HCT116 (cell line): ENCODE results near the gene KIFC1. TPM values are rescaled to one million over a fixed set of nuclear protein-coding genes. Genes with fewer than 3 reads are reported as not detected.

Source experiments
- ATAC-seq: fragments of 200-7000 bp; cut with Tn5 transposase; 2 replicates; pipeline ENCODE4 v1.9.1; 2020; ENCODE audit warnings: mild to moderate bottlenecking, moderate library complexity
- BruUV-seq: library from RNA; stranded (reverse); fragments of 400-500 nt; replicated peaks from 2 replicates; lab custom pipeline; 2021; lab: Mats Ljungman, UMichigan
- CTCF ChIA-PET: fragments of 300-600 bp; sonication (Branson Sonifier 250); formaldehyde crosslinking; loops from one replicate; lab custom pipeline; 2021; ENCODE audit warnings: antibody characterized with exemption; lab: Charles Lee
- POLR2A ChIA-PET: fragments of 300-600, 350-600 bp; sonication (Branson Sonifier 250); formaldehyde crosslinking; loops from one replicate; lab custom pipeline; 2021; ENCODE audit warnings: antibody characterized with exemption; lab: Charles Lee
- RAD21 ChIA-PET, 2 experiments: fragments of 300-600 bp; sonication (Branson Sonifier 250); formaldehyde crosslinking; loops; one replicate each; lab custom pipeline; 2023; ENCODE audit warnings: low total read pairs in 2 of 2; ENCODE audit not compliant: uncharacterized antibody in 2 of 2, unreplicated experiment in 2 of 2, low non-redundant PET in 1 of 2; lab: Charles Lee
- DNase-seq: peaks from one replicate; pipeline ENCODE4 v3.0.0-alpha.2; 2010; ENCODE audit warnings: low read depth, low spot score
- H2AFZ ChIP-seq: fragments of 200-600 bp; shearing (Covaris generic), sonication (generic); 2 replicates; pipeline ENCODE4 v1.6.1; 2017; ENCODE audit warnings: low read depth, mixed run types, mixed read lengths, antibody characterized with exemption, low read length; ENCODE audit not compliant: poor library complexity, severe bottlenecking
- H3K27ac ChIP-seq: 2 replicates; pipeline ENCODE4 v1.5.1; 2012; ENCODE audit warnings: low read depth, low read length
- H3K27me3 ChIP-seq: fragments of 200-600 bp; sonication (generic); 2 replicates; pipeline ENCODE4 v1.6.1; 2016; ENCODE audit warnings: mixed run types, low read length, mixed read lengths; ENCODE audit not compliant: insufficient read depth
- H3K36me3 ChIP-seq, 2 experiments: fragments of 200-500 bp in 1 of 2; fragments of 200-600 bp in 1 of 2; sonication (Bioruptor generic) in 1 of 2; sonication (generic) in 1 of 2; 2 replicates each; pipeline versions ENCODE4 v1.5.1 to v1.6.1; 2014 to 2016; ENCODE audit warnings: low read length in 2 of 2, inconsistent platforms in 1 of 2, mixed read lengths in 1 of 2, mixed run types in 1 of 2; ENCODE audit not compliant: insufficient read depth in 2 of 2, control insufficient read depth in 1 of 2
- H3K4me1 ChIP-seq, 2 experiments: fragments of 200-600 bp in 1 of 2; sonication (generic) in 1 of 2; 2 replicates each; pipeline versions ENCODE4 v1.5.1 to v1.6.1; 2012 to 2017; ENCODE audit warnings: low read length in 2 of 2, inconsistent platforms in 1 of 2, mild to moderate bottlenecking in 1 of 2, mixed read lengths in 1 of 2, mixed run types in 1 of 2, moderate library complexity in 1 of 2; ENCODE audit not compliant: insufficient read depth in 2 of 2, control insufficient read depth in 1 of 2
- H3K4me2 ChIP-seq: fragments of 200-600 bp; sonication (generic); 2 replicates; pipeline ENCODE4 v1.6.1; 2017; ENCODE audit warnings: mixed run types, low read length, mixed read lengths
- H3K4me3 ChIP-seq, 2 experiments: fragments of 200-600 bp in 1 of 2; sonication (generic) in 1 of 2; replicated peaks in 1 of 2; 2 replicates each; pipeline ENCODE4 v1.5.1; 2011 to 2016; ENCODE audit warnings: low read length in 2 of 2, control low read depth in 1 of 2, low read depth in 1 of 2, mild to moderate bottlenecking in 1 of 2, mixed read lengths in 1 of 2, mixed run types in 1 of 2
- H3K79me2 ChIP-seq: fragments of 200-600 bp; sonication (generic); 2 replicates; pipeline ENCODE4 v1.6.1; 2017; ENCODE audit warnings: mild to moderate bottlenecking, mixed run types, low read length, moderate library complexity, mixed read lengths; ENCODE audit not compliant: insufficient read depth
- H3K9ac ChIP-seq: fragments of 200-600 bp; sonication (generic); 2 replicates; pipeline ENCODE4 v1.6.1; 2016; ENCODE audit warnings: low read length, mixed read lengths
- H3K9me2 ChIP-seq: fragments of 200-600 bp; sonication (generic), shearing (Covaris generic); 2 replicates; pipeline ENCODE4 v1.6.1; 2017; ENCODE audit warnings: mixed run types, mild to moderate bottlenecking, moderate library complexity; ENCODE audit not compliant: insufficient read depth
- H3K9me3 ChIP-seq, 2 experiments: fragments of 200-500 bp in 1 of 2; fragments of 200-600 bp in 1 of 2; sonication (Bioruptor generic) in 1 of 2; sonication (generic) in 1 of 2; 2 replicates each; pipeline ENCODE4 v1.6.1; 2014 to 2017; ENCODE audit warnings: low read length in 2 of 2, mixed read lengths in 2 of 2, inconsistent platforms in 1 of 2, low read depth in 1 of 2, mild to moderate bottlenecking in 1 of 2, mixed run types in 1 of 2, moderate library complexity in 1 of 2; ENCODE audit not compliant: control insufficient read depth in 1 of 2, insufficient read depth in 1 of 2
- H4K20me1 ChIP-seq: fragments of 200-600 bp; sonication (generic), shearing (Covaris generic); 2 replicates; pipeline ENCODE4 v1.6.1; 2017; ENCODE audit warnings: mixed run types, mild to moderate bottlenecking, moderate library complexity; ENCODE audit not compliant: insufficient read depth
- ATF3 ChIP-seq: IDR thresholded peaks from 2 replicates; pipeline ENCODE4 v1.6.1; 2012
- CBX3 ChIP-seq: IDR thresholded peaks from 2 replicates; pipeline ENCODE4 v1.6.1; 2012; ENCODE audit warnings: low read depth
- CTCF ChIP-seq, 3 experiments: fragments of 200-600 bp in 1 of 3; sonication (generic) in 1 of 3; IDR thresholded peaks in 2 of 3; conservative IDR thresholded peaks in 1 of 3; 2 replicates each; pipeline ENCODE4 v1.5.1; 2012 to 2017; ENCODE audit warnings: low read depth in 2 of 3, low read length in 2 of 3, antibody characterized with exemption in 1 of 3, borderline replicate concordance in 1 of 3, control low read depth in 1 of 3, mild to moderate bottlenecking in 1 of 3, mixed read lengths in 1 of 3, mixed run types in 1 of 3, moderate library complexity in 1 of 3; ENCODE audit not compliant: insufficient read depth in 1 of 3
- EZH2 ChIP-seq: fragments of 200-600 bp; sonication (generic); IDR thresholded peaks from 2 replicates; pipeline ENCODE4 v1.6.1; 2017; ENCODE audit warnings: antibody characterized with exemption, mixed run types
- FOSL1 ChIP-seq: IDR thresholded peaks from 2 replicates; pipeline ENCODE4 v1.6.1; 2012; ENCODE audit warnings: low read depth
- POLR2A ChIP-seq: IDR thresholded peaks from 2 replicates; pipeline ENCODE4 v1.7.0; 2011; ENCODE audit warnings: borderline replicate concordance; ENCODE audit not compliant: insufficient read depth, insufficient read length; ENCODE audit errors: extremely low read depth
- POLR2AphosphoS5 ChIP-seq: IDR thresholded peaks from 2 replicates; pipeline ENCODE4 v1.6.1; 2011; ENCODE audit warnings: mild to moderate bottlenecking, low read depth, low read length, moderate library complexity
- RAD21 ChIP-seq: IDR thresholded peaks from 2 replicates; pipeline ENCODE4 v1.6.1; 2012; ENCODE audit warnings: low read depth, mild to moderate bottlenecking
- REST ChIP-seq: IDR thresholded peaks from 2 replicates; pipeline ENCODE4 v1.6.1; 2012; ENCODE audit warnings: low read depth
- SIN3A ChIP-seq: IDR thresholded peaks from 2 replicates; pipeline ENCODE4 v1.6.1; 2012; ENCODE audit warnings: low read depth
- SRF ChIP-seq: IDR thresholded peaks from 2 replicates; pipeline ENCODE4 v1.6.1; 2012; ENCODE audit warnings: low read depth
- TCF7L2 ChIP-seq: IDR thresholded peaks from 2 replicates; pipeline ENCODE4 v1.7.0; 2011; ENCODE audit warnings: borderline replicate concordance, inconsistent platforms; ENCODE audit not compliant: insufficient read depth, insufficient read length; ENCODE audit errors: extremely low read depth
- ZBTB33 ChIP-seq: IDR thresholded peaks from 2 replicates; pipeline ENCODE4 v1.6.1; 2011; ENCODE audit warnings: mild to moderate bottlenecking, low read length, moderate library complexity; ENCODE audit not compliant: insufficient replicate concordance; ENCODE audit errors: extremely low read depth
- ZFX ChIP-seq: fragments of 450-650 bp; IDR thresholded peaks from 2 replicates; pipeline ENCODE4 v1.6.1; 2017
- ZNF274 ChIP-seq: fragments of 200-500 bp; sonication (Bioruptor generic); IDR thresholded peaks from 2 replicates; pipeline ENCODE4 v1.6.1; 2014; ENCODE audit warnings: mild to moderate bottlenecking, low read depth, low read length, inconsistent platforms
- intact Hi-C: fragments of 100-400 bp; cut with micrococcal nuclease; formaldehyde crosslinking; loops from 2 replicates; pipeline ENCODE4 v1.10.0; 2022
- total RNA-seq: library from RNA; stranded (reverse); gene quantifications from one replicate; pipeline ENCODE4 v1.2.1, GENCODE V29; 2021; ENCODE audit not compliant: unreplicated experiment

The KIFC1 gene
- total RNA-seq, 1 experiment from 2014 or later: 84.7 TPM

- no peaks in the 10 kb centered on the region for H3K4me1 ChIP-seq
- H3K36me3 ChIP-seq: no peaks in the 10 kb centered on the region
- peaks cover 17% of the 10 kb centered on the region; the same call in 1 of the 2 replicates for H3K27me3 ChIP-seq
- no peak overlapping the region for H3K9ac ChIP-seq
- ChIA-PET POLR2A (no interaction called here), CTCF (no interaction called here), RAD21 (no interaction called here)
- H3K4me2 ChIP-seq: no peak overlapping the region
- intact Hi-C loops: no loop called here
- no peak overlapping the region for H3K4me3 ChIP-seq
- BruUV-seq: no TSS peak
- no peaks in the 10 kb centered on the region for H3K9me3 ChIP-seq
- H3K27ac ChIP-seq: no peak overlapping the region
- no peak overlapping the region for H2AFZ ChIP-seq
- no peaks in the 10 kb centered on the region for H3K9me2 ChIP-seq
- no peaks in the 10 kb centered on the region for H4K20me1 ChIP-seq
- TF ChIP-seq ZNF274: no peak
- TF ChIP-seq POLR2AphosphoS5: no peak
- TF ChIP-seq RAD21: no peak
- TF ChIP-seq CTCF (IDR thresholded peaks at IDR 0.05 in 2 of 3, conservative IDR thresholded peaks at IDR 0.05 in 1 of 3; ENCODE audit: borderline replicate concordance in 1 of 3, insufficient read depth in 1 of 3, low read depth in 2 of 3, low read length in 2 of 3): no peak
- TF ChIP-seq ZBTB33: no peak
- TF ChIP-seq POLR2A: no peak
- TF ChIP-seq EZH2: no peak
- no peak for TF ChIP-seq REST
- TF ChIP-seq ATF3: no peak
- no peak for TF ChIP-seq SRF
- no peak for TF ChIP-seq ZFX
- no peak for TF ChIP-seq CBX3
- no peak for TF ChIP-seq TCF7L2
- TF ChIP-seq FOSL1: no peak
- TF ChIP-seq SIN3A: no peak
- ATAC-seq: no peak
- no peaks in the 10 kb centered on the region for H3K79me2 ChIP-seq
- DNase-seq: no peak
Observed at GRCh38 chr6:33356295-33356694, 35.3 kb upstream of the KIFC1 start.
